GM19099 (cell line): Measurements from ENCODE around the gene TMEM139.

Experiments used
- POLR2A ChIP-seq: IDR thresholded peaks from 3 replicates; pipeline ENCODE4 v1.6.1; 2011; ENCODE audit warnings: low read depth; ENCODE audit not compliant: insufficient read length; ENCODE audit errors: extremely low read depth

Gene TMEM139

DNA sequence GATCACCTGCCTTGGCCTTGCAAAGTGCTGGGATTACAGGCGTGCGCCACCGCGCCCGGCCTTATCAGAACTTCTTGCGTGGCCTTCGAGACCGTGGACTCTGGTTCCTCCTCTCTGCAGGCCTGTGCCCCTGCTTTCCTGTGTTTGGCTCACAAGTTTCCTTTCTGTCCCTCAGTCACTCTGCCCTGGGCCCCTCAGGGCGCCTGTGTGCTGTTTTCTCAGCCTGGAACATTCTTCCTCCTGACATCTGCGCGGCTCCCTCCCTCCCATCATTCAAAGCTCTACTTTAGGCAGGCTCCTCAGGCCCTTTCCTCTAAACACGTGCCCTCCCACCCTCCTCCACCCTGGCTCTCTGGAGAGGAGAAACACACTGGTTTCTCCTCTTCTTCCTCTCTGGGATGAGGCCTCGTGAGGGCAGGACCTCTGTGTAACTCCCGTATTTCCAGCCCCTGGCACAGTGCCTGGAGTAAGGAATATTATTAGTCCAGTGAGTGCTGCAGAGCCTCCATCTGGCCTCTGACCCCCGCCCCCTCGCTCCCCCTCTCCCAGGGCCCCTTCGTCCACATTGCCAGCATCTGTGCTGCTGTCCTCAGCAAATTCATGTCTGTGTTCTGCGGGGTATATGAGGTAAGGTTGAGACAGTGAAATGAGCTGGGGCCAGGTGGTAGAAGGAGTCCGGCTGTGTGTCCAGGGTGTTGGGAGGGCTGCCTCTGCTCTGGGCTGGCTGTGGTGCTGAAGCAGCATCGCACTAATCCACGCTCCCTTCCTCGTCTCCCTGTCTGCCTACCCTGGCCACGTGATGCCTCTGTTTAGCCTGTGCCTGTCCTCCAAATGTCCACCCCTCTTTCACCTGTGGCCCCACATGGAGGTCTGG, 38.2 kb downstream of the TMEM139 start:
- no peak for TF ChIP-seq POLR2A

DNA sequence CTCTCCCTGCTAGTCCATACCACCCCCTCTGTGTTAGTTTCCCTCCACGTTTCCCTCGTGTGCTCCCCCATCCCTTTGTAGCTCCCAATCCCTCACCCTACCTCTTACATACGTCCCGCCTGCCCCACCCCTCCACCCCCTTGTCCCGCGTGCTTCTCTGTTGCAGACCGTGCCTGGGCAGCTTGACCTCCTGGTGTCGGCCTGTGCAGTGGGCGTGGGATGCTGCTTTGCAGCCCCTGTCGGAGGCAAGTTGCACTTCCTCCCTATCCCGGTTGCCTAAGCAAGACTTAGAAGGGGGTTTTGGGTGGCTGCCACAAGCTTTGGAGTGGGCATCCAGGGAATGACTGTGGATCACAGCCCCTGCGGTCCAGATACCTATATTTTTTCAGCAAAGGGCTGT, 38.9 kb downstream of the TMEM139 start:
- TF ChIP-seq POLR2A = no peak

DNA sequence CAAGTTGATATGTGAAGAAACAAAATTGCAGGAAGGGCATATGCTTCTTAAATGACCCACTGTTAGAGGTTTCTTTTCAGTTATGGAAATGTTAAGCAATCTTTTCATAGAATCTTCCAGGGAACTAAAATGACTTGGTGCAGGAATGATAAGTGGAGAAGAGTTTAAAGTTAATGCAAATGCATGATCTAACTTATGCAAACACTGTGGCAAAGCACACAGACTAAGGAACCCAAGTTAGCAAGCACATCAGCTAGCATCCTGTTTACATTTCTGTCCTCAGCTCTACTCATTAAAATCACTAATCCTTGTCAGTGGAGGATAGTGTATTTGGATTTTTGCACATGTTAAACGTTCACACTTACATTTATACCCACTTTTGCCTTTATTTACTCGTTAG, 40.5 kb downstream of the TMEM139 start:
- no peak for TF ChIP-seq POLR2A

- TF ChIP-seq POLR2A = no peak
Observed at GRCh38 chr7:143327903-143328302, 43.1 kb downstream of the TMEM139 start.

GRCh38 chr7:143329471-143330170, 44.9 kb downstream of the TMEM139 start:
- TF ChIP-seq POLR2A = no peak

DNA sequence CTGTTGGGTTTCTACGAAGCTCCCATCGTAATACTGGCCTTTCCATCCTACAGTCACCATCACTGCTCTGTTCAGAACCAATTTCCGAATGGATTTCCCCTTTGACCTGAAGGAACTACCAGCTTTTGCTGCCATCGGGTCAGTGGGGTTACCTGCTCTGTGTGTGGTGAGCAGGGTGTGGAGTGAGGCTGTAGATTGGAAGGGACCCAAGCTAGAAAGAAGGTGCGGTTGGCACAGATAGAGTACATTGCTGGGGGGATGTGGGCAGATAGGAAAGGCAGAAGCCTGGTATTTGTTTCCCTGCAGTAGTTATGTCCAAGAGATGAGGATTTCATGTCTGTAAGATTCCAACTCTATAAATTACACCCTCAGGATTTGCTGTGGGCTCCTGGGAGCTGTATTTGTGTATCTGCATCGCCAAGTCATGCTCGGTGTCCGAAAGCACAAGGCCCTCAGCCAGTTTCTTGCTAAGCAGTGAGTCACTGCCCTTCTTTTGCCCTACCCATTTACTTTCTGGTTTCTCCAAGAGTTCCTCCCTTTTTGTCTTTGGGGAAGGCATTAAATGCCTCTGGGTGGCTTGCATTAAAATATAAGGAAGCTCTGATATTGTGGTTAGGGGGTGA, 46.5 kb downstream of the TMEM139 start:
- no peak for TF ChIP-seq POLR2A

DNA sequence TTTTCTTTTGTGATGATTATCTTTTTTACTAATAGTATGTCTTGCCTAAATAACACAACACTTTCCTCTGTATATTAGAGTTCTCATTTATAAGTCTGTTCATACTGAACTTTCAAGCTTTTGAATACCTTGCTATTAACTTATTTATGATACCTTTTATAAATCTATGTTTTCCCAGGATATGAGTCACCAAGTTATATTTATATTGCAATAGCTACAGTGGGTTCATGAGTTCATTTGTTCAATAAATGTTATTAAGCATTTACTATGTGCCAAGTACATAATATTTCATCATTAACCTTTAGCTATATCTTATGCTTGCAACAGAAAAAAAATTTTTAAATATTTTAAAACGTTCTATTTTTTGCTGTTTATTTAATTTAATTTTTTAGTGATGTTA, 49.5 kb downstream of the TMEM139 start:
- TF ChIP-seq POLR2A = no peak

DNA sequence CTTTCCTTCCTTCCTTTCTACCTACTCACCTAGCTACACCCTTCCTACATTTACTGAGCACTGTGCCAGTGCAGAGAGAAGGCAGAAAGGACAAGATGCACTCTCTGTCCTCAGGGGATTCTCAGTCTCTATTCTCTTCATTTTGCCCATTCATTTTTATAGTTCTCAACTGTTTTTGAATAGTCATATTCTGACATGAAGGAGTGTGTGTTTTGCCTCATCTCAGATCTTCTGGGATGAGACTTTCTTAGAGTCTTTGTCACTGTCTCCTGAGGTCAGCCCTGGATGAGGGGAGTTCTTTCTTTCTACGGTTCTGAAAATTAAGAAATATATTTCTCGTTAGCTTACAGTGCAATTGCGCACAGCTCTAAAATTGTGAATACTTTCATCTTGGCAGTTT, 52.5 kb downstream of the TMEM139 start:
- TF ChIP-seq POLR2A = no peak
